Measurements from ENCODE around the gene GARRE1. TPM values are rescaled to one million over a fixed set of nuclear protein-coding genes. Genes with fewer than 3 reads are reported as not detected.
"Not testable (repeated sequence)": the region's sequence is repeated elsewhere in the genome, so short reads cannot be mapped to it uniquely, and the experiment has no call there.

Gene GARRE1
- total RNA-seq, 1 donor from 2014 or later: 62.1 TPM

- DNase-seq: peak; percentile 32
Observed at GRCh38 chr19:34259367-34260095, 5.2 kb downstream of the GARRE1 start.

GRCh38 chr19:34260771-34261173 is 6.4 kb downstream of the GARRE1 start:
- DNase-seq: no peak

GRCh38 chr19:34261334-34262109 is 7.2 kb downstream of the GARRE1 start:
- no peak for DNase-seq

GRCh38 chr19:34263745-34264237 is 9.4 kb downstream of the GARRE1 start:
- no peak for DNase-seq

- peak; percentile 52 for DNase-seq
Observed at GRCh38 chr19:34265221-34265650, 10.9 kb downstream of the GARRE1 start.

GRCh38 chr19:34269081-34269480 is 14.7 kb downstream of the GARRE1 start:
- peak; percentile 40 for DNase-seq

- DNase-seq: peak; percentile 48
Observed at GRCh38 chr19:34269489-34269888, 15.1 kb downstream of the GARRE1 start.

GRCh38 chr19:34269968-34270621 is 15.7 kb downstream of the GARRE1 start:
- peak; percentile 99 for DNase-seq

GRCh38 chr19:34273121-34273520 is 18.8 kb downstream of the GARRE1 start:
- no peak for DNase-seq

GRCh38 chr19:34274284-34274826 is 20.0 kb downstream of the GARRE1 start:
- DNase-seq: peak; percentile 45

- DNase-seq: peak; percentile 74
Observed at GRCh38 chr19:34274827-34275625, 20.7 kb downstream of the GARRE1 start.

GRCh38 chr19:34275705-34276104 is 21.4 kb downstream of the GARRE1 start:
- DNase-seq: no peak

- no peak for DNase-seq
Observed at GRCh38 chr19:34276614-34277013, 22.3 kb downstream of the GARRE1 start.

GRCh38 chr19:34277244-34277643 is 22.9 kb downstream of the GARRE1 start:
- no peak for DNase-seq

GRCh38 chr19:34278783-34279182 is 24.4 kb downstream of the GARRE1 start:
- DNase-seq: no peak

GRCh38 chr19:34281444-34281843 is 27.1 kb downstream of the GARRE1 start:
- DNase-seq: not testable (repeated sequence)

GRCh38 chr19:34282611-34283519 is 28.5 kb downstream of the GARRE1 start:
- DNase-seq: peak; percentile 50

GRCh38 chr19:34284505-34284904 is 30.2 kb downstream of the GARRE1 start:
- DNase-seq: no peak

GRCh38 chr19:34287662-34288140 is 33.3 kb downstream of the GARRE1 start:
- no peak for DNase-seq

GRCh38 chr19:34288381-34288780 is 34.0 kb downstream of the GARRE1 start:
- no peak for DNase-seq

- DNase-seq: no peak
Observed at GRCh38 chr19:34291235-34291634, 36.9 kb downstream of the GARRE1 start.

Data from dermis blood vessel endothelial cell (primary cell).